Tibial nerve (tissue), 4 donors: ENCODE results near the gene NYNRIN. TPM values are rescaled to one million over a fixed set of nuclear protein-coding genes. Genes with fewer than 3 reads are reported as not detected.
"Not testable (repeated sequence)": the region's sequence is repeated elsewhere in the genome, so short reads cannot be mapped to it uniquely, and the experiment has no call there.

Experiments used
- DNase-seq, 2 donors: peaks; one replicate each; pipeline ENCODE4 v3.0.0-alpha.2; 2019; ENCODE audit warnings: low spot score in 2 of 2
- H3K27ac ChIP-seq, 4 donors: fragments of 200-600 bp; sonication (generic) in 3 of 4; one replicate each; pipeline ENCODE4 v1.5.1; 2017 to 2019; ENCODE audit warnings: mild to moderate bottlenecking in 1 of 4
- H3K27me3 ChIP-seq, 2 donors: fragments of 200-600 bp; sonication (generic) in 1 of 2; one replicate each; pipeline versions ENCODE4 v1.5.1 to v1.6.0; 2017 to 2019
- H3K36me3 ChIP-seq, 3 donors: fragments of 200-600 bp; sonication (generic); one replicate each; pipeline ENCODE4 v1.5.1; 2018 to 2019
- H3K4me1 ChIP-seq, 4 donors: fragments of 200-600 bp; sonication (generic) in 3 of 4; one replicate each; pipeline ENCODE4 v1.5.1; 2017 to 2019
- H3K4me3 ChIP-seq, 4 donors: fragments of 200-600 bp; sonication (generic) in 3 of 4; one replicate each; pipeline ENCODE4 v1.5.1; 2017 to 2019; ENCODE audit warnings: mild to moderate bottlenecking in 1 of 4, moderate library complexity in 1 of 4
- H3K9me3 ChIP-seq, 4 donors: fragments of 200-600 bp; sonication (generic) in 3 of 4; one replicate each; pipeline ENCODE4 v1.5.1; 2017 to 2019
- EP300 ChIP-seq, 2 donors: sonication (generic); formaldehyde crosslinking; IDR thresholded peaks; one replicate each; pipeline ENCODE4 v1.6.1; 2017; ENCODE audit warnings: antibody characterized with exemption in 2 of 2, mild to moderate bottlenecking in 1 of 2
- POLR2A ChIP-seq, 2 donors: fragments of 450-650 bp; IDR thresholded peaks; one replicate each; pipeline ENCODE4 v1.6.1; 2017; ENCODE audit warnings: antibody characterized with exemption in 2 of 2, mild to moderate bottlenecking in 2 of 2, moderate library complexity in 2 of 2
- WGBS, 2 donors: methylation state at CpG; one replicate each; pipeline ENCODE4 v1.1.5; 2018; 5-methylcytosine and 5-hydroxymethylcytosine counted together
- total RNA-seq, 4 donors: library from RNA; depleted of rRNA; stranded (reverse); fragments of >200 nt; gene quantifications; one replicate each; pipeline ENCODE4 v1.1.0, GENCODE V29; 2016
- TF ChIP-seq, protein P1 (sequence below), 5 experiments: fragments of 200-600 bp in 3 of 5; fragments of 450-650 bp in 2 of 5; sonication (generic) in 3 of 5; IDR thresholded peaks; one replicate each; pipeline ENCODE4 v1.5.1; 2016 to 2019; ENCODE audit warnings: antibody characterized with exemption in 5 of 5, mild to moderate bottlenecking in 3 of 5, moderate library complexity in 2 of 5

NYNRIN gene
- total RNA-seq, 4 donors from 2014 or later: 17.4 to 24.7 (median 19.4) TPM

DNA sequence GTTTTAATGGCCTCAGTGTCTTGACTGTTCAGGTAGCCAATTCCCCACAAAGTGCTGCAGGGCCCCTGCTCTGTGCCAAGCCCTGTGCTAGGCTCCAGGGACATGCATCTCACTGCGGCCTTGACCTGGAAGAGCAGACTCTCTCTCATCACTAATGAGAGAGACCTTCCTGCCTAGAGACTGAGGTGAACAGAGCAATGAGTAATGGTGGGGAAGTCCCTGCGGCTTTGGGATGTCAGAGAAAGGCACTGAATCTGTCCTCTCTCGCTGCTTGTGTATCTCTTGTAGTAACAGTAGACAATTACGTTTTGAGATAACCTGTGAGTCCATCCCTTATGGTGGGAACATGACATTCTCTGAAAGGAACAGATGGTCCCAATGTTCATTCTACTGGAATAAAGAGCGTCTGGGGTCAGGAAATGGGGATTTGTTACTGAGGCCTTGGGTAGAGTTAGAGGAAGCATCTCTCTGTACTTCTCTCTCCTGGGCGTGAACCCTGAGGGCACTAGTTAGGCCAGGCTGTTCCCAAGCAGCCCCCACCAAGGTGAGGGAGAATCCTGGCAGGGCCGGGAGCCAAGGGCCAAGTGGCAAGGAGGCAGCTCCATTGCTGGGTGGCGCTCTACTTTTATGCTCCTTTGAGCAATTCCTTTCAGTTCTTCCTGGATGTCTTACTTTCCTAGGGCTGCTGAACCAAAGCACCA is 17.3 kb upstream of the NYNRIN start:
- H3K9me3 ChIP-seq: no peaks in the 10 kb centered on the region
- no peak overlapping the region for H3K4me3 ChIP-seq
- no peak for DNase-seq
- no peaks in the 10 kb centered on the region for H3K4me1 ChIP-seq
- WGBS, 2 donors: 86 to 87% methylated on average over 8 of the region's 8 CpGs
- H3K36me3 ChIP-seq: peaks cover 0 to 13% (median 0%) of the 10 kb centered on the region in 3 donors
- no peak overlapping the region for H3K27ac ChIP-seq
- no peak for TF ChIP-seq POLR2A (IDR thresholded peaks at IDR 0.05)
- TF ChIP-seq, protein P1, sequence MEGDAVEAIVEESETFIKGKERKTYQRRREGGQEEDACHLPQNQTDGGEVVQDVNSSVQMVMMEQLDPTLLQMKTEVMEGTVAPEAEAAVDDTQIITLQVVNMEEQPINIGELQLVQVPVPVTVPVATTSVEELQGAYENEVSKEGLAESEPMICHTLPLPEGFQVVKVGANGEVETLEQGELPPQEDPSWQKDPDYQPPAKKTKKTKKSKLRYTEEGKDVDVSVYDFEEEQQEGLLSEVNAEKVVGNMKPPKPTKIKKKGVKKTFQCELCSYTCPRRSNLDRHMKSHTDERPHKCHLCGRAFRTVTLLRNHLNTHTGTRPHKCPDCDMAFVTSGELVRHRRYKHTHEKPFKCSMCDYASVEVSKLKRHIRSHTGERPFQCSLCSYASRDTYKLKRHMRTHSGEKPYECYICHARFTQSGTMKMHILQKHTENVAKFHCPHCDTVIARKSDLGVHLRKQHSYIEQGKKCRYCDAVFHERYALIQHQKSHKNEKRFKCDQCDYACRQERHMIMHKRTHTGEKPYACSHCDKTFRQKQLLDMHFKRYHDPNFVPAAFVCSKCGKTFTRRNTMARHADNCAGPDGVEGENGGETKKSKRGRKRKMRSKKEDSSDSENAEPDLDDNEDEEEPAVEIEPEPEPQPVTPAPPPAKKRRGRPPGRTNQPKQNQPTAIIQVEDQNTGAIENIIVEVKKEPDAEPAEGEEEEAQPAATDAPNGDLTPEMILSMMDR (IDR thresholded peaks at IDR 0.05): no peak
- no peak for TF ChIP-seq EP300 (IDR thresholded peaks at IDR 0.05)
- H3K27me3 ChIP-seq: no peaks in the 10 kb centered on the region

DNA sequence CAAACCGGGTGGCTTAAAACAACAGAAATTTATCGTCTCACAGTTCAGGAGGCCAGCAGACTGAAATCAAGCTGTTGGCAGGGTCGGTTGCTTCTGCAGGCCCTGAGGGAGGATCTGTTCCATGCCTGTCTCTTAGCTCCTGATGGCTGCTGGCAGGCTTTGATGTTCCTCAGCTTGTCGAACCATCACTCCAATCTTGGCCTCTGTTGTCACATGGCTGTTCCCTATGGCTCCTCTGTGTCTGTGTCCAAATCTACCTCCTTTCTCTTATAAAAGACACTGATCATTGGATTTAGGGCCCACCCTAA is 16.8 kb upstream of the NYNRIN start:
- H3K9me3 ChIP-seq: no peaks in the 10 kb centered on the region
- no peak for DNase-seq
- no peak overlapping the region for H3K27ac ChIP-seq
- no peaks in the 10 kb centered on the region for H3K4me1 ChIP-seq
- no peak overlapping the region for H3K4me3 ChIP-seq
- peaks cover 0 to 11% (median 0%) of the 10 kb centered on the region in 3 donors for H3K36me3 ChIP-seq
- TF ChIP-seq POLR2A (IDR thresholded peaks at IDR 0.05) (no peak), EP300 (IDR thresholded peaks at IDR 0.05) (no peak)
- TF ChIP-seq, protein P1 (IDR thresholded peaks at IDR 0.05): no peak
- WGBS, 2 donors: 59 to 69% methylated on average over 4 of the region's 4 CpGs
- no peaks in the 10 kb centered on the region for H3K27me3 ChIP-seq

DNA sequence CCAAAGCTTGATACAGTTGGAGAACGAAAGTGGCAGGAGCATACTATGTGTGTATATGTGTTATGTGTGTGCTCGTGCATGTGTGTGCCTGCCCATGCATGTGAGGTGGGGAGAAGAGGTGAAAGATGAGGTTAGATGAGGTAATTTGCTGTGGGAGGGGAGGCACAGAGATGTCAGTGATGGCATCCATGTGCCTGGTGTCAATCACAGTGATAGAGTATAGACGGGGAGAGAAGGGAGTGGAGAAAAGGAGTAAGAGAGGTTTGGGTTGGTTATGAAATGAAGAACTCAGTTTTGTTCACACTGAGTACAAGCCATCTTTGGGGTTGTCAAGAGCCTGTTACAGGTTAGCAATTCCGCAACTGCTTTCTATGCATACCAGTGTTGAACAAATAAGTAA is 14.6 kb upstream of the NYNRIN start:
- Histone ChIP-seq H3K4me1 (peaks cover 0 to 5% (median 0%) of the 10 kb centered on the region in 4 donors), H3K36me3 (no peaks in the 10 kb centered on the region), H3K27me3 (no peaks in the 10 kb centered on the region), H3K27ac (no peak overlapping the region), H3K4me3 (no peak overlapping the region), H3K9me3 (no peaks in the 10 kb centered on the region)
- no peak for TF ChIP-seq POLR2A (IDR thresholded peaks at IDR 0.05)
- DNase-seq: no peak
- whole genome bisulfite sequencing, 2 donors: 87 to 88% methylated on average over 4 of the region's 4 CpGs

DNA sequence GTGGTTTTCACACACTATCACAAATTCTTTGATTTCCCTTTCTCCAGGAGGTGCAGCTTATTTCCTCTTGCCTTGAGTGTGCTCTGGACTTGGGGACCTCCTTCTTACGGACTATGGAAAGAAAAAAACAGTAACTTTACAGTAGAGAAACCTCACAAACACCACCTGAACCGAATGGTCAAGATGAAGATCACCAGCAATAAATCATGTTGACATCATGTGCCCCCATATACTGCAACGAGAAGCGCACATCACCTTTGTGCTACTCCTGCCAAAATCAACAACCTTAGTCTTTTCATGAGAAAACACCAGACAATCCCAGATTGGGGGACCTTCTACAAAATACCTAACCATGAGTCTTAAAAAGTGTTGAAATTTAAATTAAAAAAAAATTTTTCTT is 13.3 kb upstream of the NYNRIN start:
- Histone ChIP-seq H3K36me3 (no peaks in the 10 kb centered on the region), H3K9me3 (no peaks in the 10 kb centered on the region), H3K4me1 (peaks cover 0 to 6% (median 0%) of the 10 kb centered on the region in 4 donors), H3K4me3 (no peak overlapping the region), H3K27ac (no peak overlapping the region), H3K27me3 (no peaks in the 10 kb centered on the region)
- DNase-seq: no peak
- TF ChIP-seq POLR2A (IDR thresholded peaks at IDR 0.05) (no peak), EP300 (IDR thresholded peaks at IDR 0.05) (no peak)
- TF ChIP-seq, protein P1 (IDR thresholded peaks at IDR 0.05): no peak
- 74 to 79% methylated on average over 4 of the region's 4 CpGs for WGBS, 2 donors

DNA sequence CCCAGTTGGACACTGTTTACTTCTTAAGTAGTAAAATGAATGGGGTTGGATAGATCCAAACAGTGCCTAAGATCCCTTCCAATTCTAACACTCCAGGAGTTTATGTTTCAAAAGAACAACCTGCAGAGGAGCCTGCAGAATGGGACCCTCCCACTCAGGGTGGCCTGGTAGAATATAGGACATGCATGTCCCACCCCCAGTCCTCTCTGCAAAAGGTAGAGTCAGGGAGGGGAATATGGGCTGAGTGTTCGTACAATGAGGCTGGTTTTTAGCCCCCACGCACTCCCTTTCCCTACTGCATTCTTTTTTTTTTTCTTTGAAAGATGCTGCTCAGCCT is 11.8 kb upstream of the NYNRIN start:
- no peak for TF ChIP-seq EP300 (IDR thresholded peaks at IDR 0.05)
- TF ChIP-seq, protein P1 (IDR thresholded peaks at IDR 0.05): no peak
- TF ChIP-seq POLR2A (IDR thresholded peaks at IDR 0.05): no peak
- Histone ChIP-seq H3K27ac (no peak overlapping the region), H3K9me3 (no peaks in the 10 kb centered on the region), H3K4me1 (peaks cover 0 to 8% (median 0%) of the 10 kb centered on the region in 4 donors), H3K36me3 (no peaks in the 10 kb centered on the region), H3K4me3 (no peak overlapping the region), H3K27me3 (no peaks in the 10 kb centered on the region)
- no peak for DNase-seq
- 74 to 76% methylated on average over 2 of the region's 2 CpGs for WGBS, 2 donors

DNA sequence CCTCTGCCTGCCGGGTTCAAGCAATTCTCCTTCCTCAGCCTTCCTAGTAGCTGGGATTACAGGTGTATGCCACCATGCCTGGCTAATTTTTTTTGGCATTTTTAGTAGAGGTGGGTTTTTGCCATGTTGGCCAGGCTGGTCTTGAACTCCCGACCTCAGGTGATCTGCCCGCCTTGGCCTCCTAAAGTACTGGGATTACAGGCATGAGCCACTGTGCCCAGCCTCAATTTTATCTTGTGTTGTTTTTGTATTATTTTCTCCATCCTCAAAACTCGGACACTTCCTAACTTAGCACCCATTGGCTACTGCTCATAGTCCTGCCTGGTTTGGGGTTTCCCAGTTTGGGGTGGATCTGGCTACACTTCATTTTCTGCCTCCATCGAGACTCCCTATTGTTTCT is 11.2 kb upstream of the NYNRIN start:
- H3K4me3 ChIP-seq, H3K36me3 ChIP-seq, H3K27ac ChIP-seq, H3K9me3 ChIP-seq, DNase-seq, H3K27me3 ChIP-seq: not testable (repeated sequence)
- 78 to 82% methylated on average over 5 of the region's 5 CpGs for WGBS, 2 donors
- H3K4me1 ChIP-seq: peaks cover 0 to 11% (median 0%) of the 10 kb centered on the region in 4 donors
